Measurements from ENCODE around the gene BYSL. TPM values are rescaled to one million over a fixed set of nuclear protein-coding genes. Genes with fewer than 3 reads are reported as not detected.

The BYSL gene
- total RNA-seq, 5 donors from 2014 or later (not counting 1 experiment from before 2014, with no cell fraction given) = 3.5 to 20.5 (median 15.0) TPM

GRCh38 chr6:41894366-41895299 is 26.7 kb upstream of the BYSL start:
- Histone ChIP-seq H3K9me3 (no peaks in the 10 kb centered on the region), H3K36me3 (ENCODE audit: control insufficient read depth in 2 of 2, extremely low read depth in 1 of 2, insufficient read depth in 1 of 2, low read length in 1 of 2) (no peaks in the 10 kb centered on the region), H3K4me1 (ENCODE audit: control insufficient read depth in 1 of 2, extremely low read depth in 1 of 2, insufficient read depth in 2 of 2, low read length in 2 of 2) (peaks cover 15 to 21% of the 10 kb centered on the region in 2 experiments), H3K27ac (ENCODE audit: low read length) (no peak overlapping the region), H3K27me3 (replicated peaks in 1 of 2; ENCODE audit: control insufficient read depth in 2 of 2, extremely low read depth in 1 of 2, insufficient read depth in 2 of 2, low read length in 1 of 2) (peaks cover 0 to 6% of the 10 kb centered on the region in 2 experiments), H3K4me3 (ENCODE audit: control insufficient read depth in 1 of 2, extremely low read depth in 1 of 2, low read length in 1 of 2) (peak overlapping the region; percentile 69 to 85)
- ChIA-PET CTCF (interaction anchor here (0.6 to 2.5 kb wide), 9 partner anchors 26 to 267 kb away, joined by 3 to 23 read pairs (median 4); partner anchors contain the start of genes BYSL (in 1 of the 2), MED20 (in 1 of the 2) and TOMM6 (in 1 of the 2)), POLR2A (interaction anchor here (0.6 to 0.8 kb wide), 5 partner anchors 12 to 342 kb away, joined by 3 to 7 read pairs (median 6); no protein-coding TSS in a partner anchor)
- H3K27me3 Mint-ChIP-seq = no peaks in the 10 kb centered on the region
- peaks cover 9 to 17% (median 11%) of the 10 kb centered on the region in 3 donors for H3K4me1 Mint-ChIP-seq
- H3K4me3 Mint-ChIP-seq = no peak overlapping the region
- no peaks in the 10 kb centered on the region for H3K36me3 Mint-ChIP-seq
- DNase-seq (peak in 3 of 35 experiments; percentile 1 to 27 (median 2)), ATAC-seq (replicated peaks in 1 of 4) (peak; percentile 61 to 66 (median 62))
- H3K27ac Mint-ChIP-seq = no peak overlapping the region
- no peaks in the 10 kb centered on the region for H3K9me3 Mint-ChIP-seq
- WGBS (ENCODE audit: insufficient coverage) = 10% methylated on average over 15 of the region's 56 CpGs

DNA sequence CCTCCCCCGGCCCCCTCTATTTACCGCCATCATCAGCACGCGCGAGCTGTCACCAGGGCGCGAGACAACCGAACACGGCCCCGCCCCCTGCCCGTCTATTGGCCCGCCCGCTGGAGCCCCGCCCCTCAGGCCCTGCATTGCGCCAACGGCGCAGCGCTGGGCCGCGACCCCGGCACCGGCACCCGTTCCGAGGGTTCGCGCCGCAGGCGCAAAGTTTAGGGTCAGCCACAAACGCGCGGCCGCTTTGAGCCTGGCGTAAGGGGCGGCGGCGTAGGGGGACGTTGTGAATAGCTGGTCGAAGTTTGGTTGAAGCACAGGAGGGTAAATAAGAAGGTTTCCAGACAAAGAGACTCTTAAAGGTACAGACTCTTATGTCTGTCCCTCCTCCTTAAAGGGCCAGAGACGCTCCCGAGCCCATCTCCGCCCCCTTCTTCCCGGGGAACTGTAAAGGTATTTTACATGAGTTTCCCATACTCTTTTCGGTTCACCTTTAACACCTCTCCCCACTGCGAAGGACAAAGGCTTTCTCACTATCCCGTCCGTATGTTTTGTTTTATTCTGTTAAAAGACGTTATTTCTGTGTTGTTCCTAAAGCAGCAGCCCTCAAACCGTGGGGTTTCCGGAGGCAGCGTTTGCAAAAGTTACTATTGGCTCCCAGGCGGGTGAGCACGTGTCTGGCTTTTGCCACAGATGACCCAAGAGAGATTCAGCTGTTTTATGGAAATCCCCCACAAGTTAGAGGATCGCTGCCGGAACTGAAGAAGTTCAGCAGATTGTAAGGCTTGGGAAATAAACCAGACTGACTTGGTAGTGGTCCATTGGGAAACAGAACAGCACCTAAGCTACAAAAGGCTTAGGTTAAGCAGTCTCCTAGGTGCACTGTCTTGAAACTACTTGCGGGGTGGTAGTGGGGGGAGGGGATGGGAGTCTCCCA is 25.7 kb upstream of the BYSL start, which contains the start of gene USP49:
TSS of gene USP49 (minus strand) at position 76 of the 934 bp plus-strand sequence. CDS start 88,392 bp downstream, outside the sequence.
- WGBS (ENCODE audit: insufficient coverage) = under 1% methylated on average over 41 of the region's 55 CpGs
- CTCF ChIA-PET = interaction anchor here (0.6 to 2.5 kb wide), 11 partner anchors 25 to 319 kb away, joined by 3 to 23 read pairs (median 6); partner anchors contain the start of genes BYSL (in 1 of the 2), MED20 (in 1 of the 2), TAF8 (in 1 of the 2) and TOMM6 (in 1 of the 2)
- no peaks in the 10 kb centered on the region for H3K27me3 Mint-ChIP-seq
- Histone ChIP-seq H3K36me3 (ENCODE audit: control insufficient read depth in 2 of 2, extremely low read depth in 1 of 2, insufficient read depth in 1 of 2, low read length in 1 of 2) (no peaks in the 10 kb centered on the region), H3K9me3 (no peaks in the 10 kb centered on the region), H3K27me3 (replicated peaks in 1 of 2; ENCODE audit: control insufficient read depth in 2 of 2, extremely low read depth in 1 of 2, insufficient read depth in 2 of 2, low read length in 1 of 2) (peaks cover 0 to 6% of the 10 kb centered on the region in 2 experiments), H3K4me1 (ENCODE audit: control insufficient read depth in 1 of 2, extremely low read depth in 1 of 2, insufficient read depth in 2 of 2, low read length in 2 of 2) (peaks cover 15 to 21% of the 10 kb centered on the region in 2 experiments), H3K4me3 (ENCODE audit: control insufficient read depth in 1 of 2, extremely low read depth in 1 of 2, low read length in 1 of 2) (peak within 1 kb of the TSS; percentile 85 to 92), H3K27ac (ENCODE audit: low read length) (peak within 1 kb of the TSS; percentile 59)
- ATAC-seq (replicated peaks in 1 of 4) (peak; percentile 94 to 98 (median 96)), DNase-seq (peak; percentile 77 to 94 (median 88))
- H3K36me3 Mint-ChIP-seq = no peaks in the 10 kb centered on the region
- peaks cover 9 to 17% (median 11%) of the 10 kb centered on the region in 3 donors for H3K4me1 Mint-ChIP-seq
- H3K9me3 Mint-ChIP-seq = no peaks in the 10 kb centered on the region
- POLR2A ChIA-PET = interaction anchor here (0.5 to 0.8 kb wide), 6 partner anchors 11 to 482 kb away, joined by 3 to 7 read pairs (median 6); no protein-coding TSS in a partner anchor
- H3K4me3 Mint-ChIP-seq = no peak within 1 kb of the TSS
- peak within 1 kb of the TSS; percentile 70 to 88 for H3K27ac Mint-ChIP-seq

- WGBS (ENCODE audit: insufficient coverage) = no CpG with 5 or more reads among the region's 3 CpGs
- no peaks in the 10 kb centered on the region for H3K9me3 ChIP-seq
- ATAC-seq (replicated peaks in 1 of 4) (no peak), DNase-seq (no peak)
- Mint-ChIP-seq H3K4me3 (peak overlapping the region in 1 of 3 donors; percentile 31), H3K4me1 (peaks cover 9 to 17% (median 11%) of the 10 kb centered on the region in 3 donors), H3K27ac (peak overlapping the region; percentile 70 to 88), H3K27me3 (no peaks in the 10 kb centered on the region), H3K9me3 (no peaks in the 10 kb centered on the region), H3K36me3 (no peaks in the 10 kb centered on the region)
- H3K4me1 ChIP-seq (ENCODE audit: control insufficient read depth in 1 of 2, extremely low read depth in 1 of 2, insufficient read depth in 2 of 2, low read length in 2 of 2) = peaks cover 15 to 21% of the 10 kb centered on the region in 2 experiments
- peak overlapping the region; percentile 59 for H3K27ac ChIP-seq (ENCODE audit: low read length)
- ChIA-PET CTCF (interaction anchor here (0.6 to 2.5 kb wide), 7 partner anchors 25 to 318 kb away, joined by 4 to 23 read pairs (median 6); partner anchors contain the start of genes BYSL (in 1 of the 2), MED20 (in 1 of the 2), TAF8 (in 1 of the 2) and TOMM6 (in 1 of the 2)), POLR2A (interaction anchor here in 1 of 2 donors (0.7 kb wide), 2 partner anchors 18 to 144 kb away, joined by 5 to 11 read pairs; no protein-coding TSS in a partner anchor)
- H3K36me3 ChIP-seq (ENCODE audit: control insufficient read depth in 2 of 2, extremely low read depth in 1 of 2, insufficient read depth in 1 of 2, low read length in 1 of 2) = peaks cover 0 to 2% of the 10 kb centered on the region in 2 donors
- H3K4me3 ChIP-seq (ENCODE audit: control insufficient read depth in 1 of 2, extremely low read depth in 1 of 2, low read length in 1 of 2) = peak overlapping the region in 1 of 2 donors; percentile 92
- H3K27me3 ChIP-seq (replicated peaks in 1 of 2; ENCODE audit: control insufficient read depth in 2 of 2, extremely low read depth in 1 of 2, insufficient read depth in 2 of 2, low read length in 1 of 2) = peaks cover 0 to 6% of the 10 kb centered on the region in 2 experiments
These were observed 25.0 kb upstream of the BYSL start for GRCh38 chr6:41896281-41896680.

DNA sequence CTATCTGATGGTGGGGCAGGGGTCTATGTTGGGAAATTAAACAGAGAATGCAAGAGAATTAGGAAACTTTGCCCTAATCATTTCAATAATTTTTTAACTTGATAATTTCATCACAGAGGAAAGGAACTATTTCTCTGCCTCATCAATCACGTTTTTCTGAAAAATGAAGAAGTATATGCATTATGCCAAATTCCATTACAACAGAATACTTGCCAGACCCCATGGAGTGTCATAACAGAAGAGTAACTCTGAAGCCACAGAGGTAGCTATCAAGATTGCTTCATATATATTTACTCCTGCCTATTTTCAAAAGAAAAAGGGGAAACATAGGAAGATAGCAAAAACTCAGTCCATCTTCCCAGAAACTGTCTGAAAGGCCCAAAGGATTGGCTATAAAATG is 20.4 kb upstream of the BYSL start:
- Histone ChIP-seq H3K4me3 (ENCODE audit: control insufficient read depth in 1 of 2, extremely low read depth in 1 of 2, low read length in 1 of 2) (no peak overlapping the region), H3K4me1 (ENCODE audit: control insufficient read depth in 1 of 2, extremely low read depth in 1 of 2, insufficient read depth in 2 of 2, low read length in 2 of 2) (peaks cover 10 to 12% of the 10 kb centered on the region in 2 experiments), H3K27me3 (replicated peaks in 1 of 2; ENCODE audit: control insufficient read depth in 2 of 2, extremely low read depth in 1 of 2, insufficient read depth in 2 of 2, low read length in 1 of 2) (no peaks in the 10 kb centered on the region), H3K9me3 (no peaks in the 10 kb centered on the region), H3K27ac (ENCODE audit: low read length) (no peak overlapping the region), H3K36me3 (ENCODE audit: control insufficient read depth in 2 of 2, extremely low read depth in 1 of 2, insufficient read depth in 1 of 2, low read length in 1 of 2) (peaks cover 0 to 6% of the 10 kb centered on the region in 2 donors)
- no peaks in the 10 kb centered on the region for H3K27me3 Mint-ChIP-seq
- H3K36me3 Mint-ChIP-seq = peaks cover 9% of the 10 kb centered on the region
- H3K4me3 Mint-ChIP-seq = no peak overlapping the region
- peaks cover 20 to 29% (median 25%) of the 10 kb centered on the region in 3 donors for H3K4me1 Mint-ChIP-seq
- H3K9me3 Mint-ChIP-seq = no peaks in the 10 kb centered on the region
- ATAC-seq (replicated peaks in 1 of 4) (no peak), DNase-seq (no peak)
- ChIA-PET POLR2A (no interaction called here), CTCF (interaction anchor here in 1 of 2 donors (0.9 kb wide), 1 partner anchor 20 kb away, joined by 4 read pairs; the partner anchor contains the start of genes BYSL and MED20)
- no peak overlapping the region for H3K27ac Mint-ChIP-seq
- no CpG with 5 or more reads among the region's 1 CpG for WGBS (ENCODE audit: insufficient coverage)

- DNase-seq = peak in 34 of 35 experiments; percentile 19 to 80 (median 48)
- no peak overlapping the region for H3K4me3 Mint-ChIP-seq
- 64% methylated on average over 1 of the region's 1 CpG for WGBS (ENCODE audit: insufficient coverage)
- Histone ChIP-seq H3K4me1 (ENCODE audit: control insufficient read depth in 1 of 2, extremely low read depth in 1 of 2, insufficient read depth in 2 of 2, low read length in 2 of 2) (peaks cover 2 to 7% of the 10 kb centered on the region in 2 experiments), H3K27ac (ENCODE audit: low read length) (no peak overlapping the region), H3K27me3 (replicated peaks in 1 of 2; ENCODE audit: control insufficient read depth in 2 of 2, extremely low read depth in 1 of 2, insufficient read depth in 2 of 2, low read length in 1 of 2) (no peaks in the 10 kb centered on the region), H3K4me3 (ENCODE audit: control insufficient read depth in 1 of 2, extremely low read depth in 1 of 2, low read length in 1 of 2) (no peak overlapping the region), H3K36me3 (ENCODE audit: control insufficient read depth in 2 of 2, extremely low read depth in 1 of 2, insufficient read depth in 1 of 2, low read length in 1 of 2) (peaks cover 0 to 16% of the 10 kb centered on the region in 2 donors), H3K9me3 (no peaks in the 10 kb centered on the region)
- ChIA-PET POLR2A (no interaction called here), CTCF (interaction anchor here in 1 of 2 donors (0.9 to 1.7 kb wide), 2 partner anchors 19 to 143 kb away, joined by 4 to 7 read pairs; partner anchors contain the start of genes BYSL and MED20)
- no peaks in the 10 kb centered on the region for H3K9me3 Mint-ChIP-seq
- ATAC-seq (replicated peaks in 1 of 4) = peak; percentile 50 to 83 (median 70)
- no peaks in the 10 kb centered on the region for H3K27me3 Mint-ChIP-seq
- no peak overlapping the region for H3K27ac Mint-ChIP-seq
- peaks cover 16% of the 10 kb centered on the region for H3K36me3 Mint-ChIP-seq
- H3K4me1 Mint-ChIP-seq = peaks cover 14 to 26% (median 23%) of the 10 kb centered on the region in 3 donors
These were observed 19.3 kb upstream of the BYSL start for GRCh38 chr6:41901882-41902519.

All from T-cell (primary cell).